Endodermal cell (in vitro differentiated cells): ENCODE measurements around the gene USP9X. TPM values are rescaled to one million over a fixed set of nuclear protein-coding genes. Genes with fewer than 3 reads are reported as not detected.

Experiments used
- DNase-seq: peaks from one replicate; pipeline ENCODE4 v3.0.0-alpha.2; 2017
- H3K27ac ChIP-seq: 2 replicates; pipeline ENCODE4 v1.5.1; 2013; ENCODE audit warnings: mild to moderate bottlenecking, low read depth, low read length, moderate library complexity
- H3K27me3 ChIP-seq: 2 replicates; pipeline ENCODE4 v1.6.1; 2013; ENCODE audit warnings: mild to moderate bottlenecking, low read length, moderate library complexity; ENCODE audit not compliant: insufficient read depth, control insufficient read depth, poor library complexity, severe bottlenecking
- H3K36me3 ChIP-seq: 2 replicates; pipeline ENCODE4 v1.7.0; 2013; ENCODE audit warnings: mild to moderate bottlenecking, low read length, moderate library complexity; ENCODE audit not compliant: control insufficient read depth, insufficient read depth
- H3K4me1 ChIP-seq: one replicate; pipeline ENCODE4 v1.7.0; 2013; ENCODE audit warnings: low read length; ENCODE audit not compliant: control insufficient read depth, insufficient read depth
- H3K4me3 ChIP-seq: 2 replicates; pipeline ENCODE4 v1.5.1; 2013; ENCODE audit warnings: mild to moderate bottlenecking, low read length, moderate library complexity
- H3K9ac ChIP-seq: 2 replicates; pipeline ENCODE4 v1.6.1; 2013; ENCODE audit warnings: mild to moderate bottlenecking, low read length, moderate library complexity; ENCODE audit not compliant: poor library complexity, severe bottlenecking; ENCODE audit errors: extremely low read depth
- H3K9me3 ChIP-seq: 2 replicates; pipeline ENCODE4 v1.6.1; 2013; ENCODE audit warnings: mild to moderate bottlenecking, low read length, moderate library complexity; ENCODE audit not compliant: control insufficient read depth
- H3K27ac Mint-ChIP-seq: 2 replicates; pipeline ENCODE4 v1.8.0; 2020; ENCODE audit warnings: mixed read lengths
- H3K27me3 Mint-ChIP-seq: 2 replicates; pipeline ENCODE4 v1.8.0; 2021; ENCODE audit warnings: mild to moderate bottlenecking, mixed read lengths; ENCODE audit not compliant: insufficient read depth
- H3K36me3 Mint-ChIP-seq: 2 replicates; pipeline ENCODE4 v1.8.0; 2020; ENCODE audit warnings: low read depth, mixed read lengths
- H3K4me1 Mint-ChIP-seq: 2 replicates; pipeline ENCODE4 v1.8.0; 2020; ENCODE audit warnings: mixed read lengths
- H3K4me3 Mint-ChIP-seq: 2 replicates; pipeline ENCODE4 v1.8.0; 2020; ENCODE audit warnings: mild to moderate bottlenecking, moderate library complexity, mixed read lengths
- H3K9me3 Mint-ChIP-seq: 2 replicates; pipeline ENCODE4 v1.8.0; 2020; ENCODE audit warnings: mild to moderate bottlenecking, mixed read lengths
- WGBS, 2 experiments: methylation state at CpG; one replicate each; pipeline versions ENCODE4 v1.1.5 to v1.1.7; 2013; ENCODE audit warnings: missing lambda C conversion rate in 2 of 2, mixed read lengths in 1 of 2; ENCODE audit not compliant: insufficient coverage in 1 of 2, insufficient read length in 1 of 2; 5-methylcytosine and 5-hydroxymethylcytosine counted together
- total RNA-seq, 2 donors: library from RNA; stranded (reverse); fragmentation: NEBNext Ultra II Directional in 1 of 2; extraction: Animal tissue kit (Norgen Biotek cat#: 25700) in 1 of 2; gene quantifications; 2 replicates in 1 of 2; 3 replicates in 1 of 2; pipeline ENCODE4 v1.2.1, GENCODE V29; 2021
- TF ChIP-seq, protein P1 (sequence below): fragments of 200-600 bp; sonication (generic); conservative IDR thresholded peaks from 2 replicates; pipeline ENCODE4 v1.5.0; 2021; ENCODE audit warnings: antibody characterized with exemption, mild to moderate bottlenecking

USP9X gene
- total RNA-seq, 2 donors from 2014 or later: 88.1 to 128 TPM

DNA sequence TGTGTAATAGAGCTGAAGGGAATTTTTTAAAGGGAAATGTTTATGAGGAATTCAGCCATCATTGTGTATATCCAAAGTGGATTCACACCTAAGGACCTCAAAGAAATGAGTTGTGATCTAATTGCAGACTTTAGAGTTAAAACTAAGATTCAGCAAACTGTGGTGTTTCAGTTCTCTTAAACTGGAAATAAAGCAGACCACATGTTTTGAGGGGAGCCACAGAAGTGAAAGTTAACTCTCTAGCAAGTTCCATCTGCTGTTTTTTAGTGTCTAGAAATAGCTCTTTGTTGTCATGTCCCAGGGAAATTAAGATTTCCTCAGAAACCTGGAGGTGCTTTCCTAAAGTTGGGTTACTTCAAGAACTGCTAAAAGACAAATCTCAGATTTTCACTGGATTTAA, 151.4 kb downstream of the USP9X start:
- TF ChIP-seq, protein P1, sequence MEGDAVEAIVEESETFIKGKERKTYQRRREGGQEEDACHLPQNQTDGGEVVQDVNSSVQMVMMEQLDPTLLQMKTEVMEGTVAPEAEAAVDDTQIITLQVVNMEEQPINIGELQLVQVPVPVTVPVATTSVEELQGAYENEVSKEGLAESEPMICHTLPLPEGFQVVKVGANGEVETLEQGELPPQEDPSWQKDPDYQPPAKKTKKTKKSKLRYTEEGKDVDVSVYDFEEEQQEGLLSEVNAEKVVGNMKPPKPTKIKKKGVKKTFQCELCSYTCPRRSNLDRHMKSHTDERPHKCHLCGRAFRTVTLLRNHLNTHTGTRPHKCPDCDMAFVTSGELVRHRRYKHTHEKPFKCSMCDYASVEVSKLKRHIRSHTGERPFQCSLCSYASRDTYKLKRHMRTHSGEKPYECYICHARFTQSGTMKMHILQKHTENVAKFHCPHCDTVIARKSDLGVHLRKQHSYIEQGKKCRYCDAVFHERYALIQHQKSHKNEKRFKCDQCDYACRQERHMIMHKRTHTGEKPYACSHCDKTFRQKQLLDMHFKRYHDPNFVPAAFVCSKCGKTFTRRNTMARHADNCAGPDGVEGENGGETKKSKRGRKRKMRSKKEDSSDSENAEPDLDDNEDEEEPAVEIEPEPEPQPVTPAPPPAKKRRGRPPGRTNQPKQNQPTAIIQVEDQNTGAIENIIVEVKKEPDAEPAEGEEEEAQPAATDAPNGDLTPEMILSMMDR: no peak
- no peaks in the 10 kb centered on the region for H3K9me3 ChIP-seq
- Mint-ChIP-seq H3K9me3 (peaks cover 10% of the 10 kb centered on the region), H3K27ac (no peak overlapping the region), H3K4me3 (no peak overlapping the region), H3K36me3 (peaks cover 26% of the 10 kb centered on the region), H3K4me1 (peaks cover 3% of the 10 kb centered on the region), H3K27me3 (no peaks in the 10 kb centered on the region)
- no peak overlapping the region for H3K27ac ChIP-seq
- H3K36me3 ChIP-seq: peaks cover 21% of the 10 kb centered on the region
- H3K4me3 ChIP-seq: no peak overlapping the region
- no peak overlapping the region for H3K9ac ChIP-seq
- no peaks in the 10 kb centered on the region for H3K27me3 ChIP-seq
- H3K4me1 ChIP-seq: no peaks in the 10 kb centered on the region
- no peak for DNase-seq

GRCh38 chrX:41240509-41240908, 155.3 kb downstream of the USP9X start:
- H3K4me1 ChIP-seq: no peaks in the 10 kb centered on the region
- no peak overlapping the region for H3K4me3 Mint-ChIP-seq
- H3K4me3 ChIP-seq: no peak overlapping the region
- H3K36me3 Mint-ChIP-seq: no peaks in the 10 kb centered on the region
- H3K27ac ChIP-seq: no peak overlapping the region
- H3K9ac ChIP-seq: no peak overlapping the region
- H3K4me1 Mint-ChIP-seq: no peaks in the 10 kb centered on the region
- TF ChIP-seq, protein P1: no peak
- no peaks in the 10 kb centered on the region for H3K36me3 ChIP-seq
- H3K9me3 Mint-ChIP-seq: peaks cover 18% of the 10 kb centered on the region
- DNase-seq: no peak
- H3K27me3 Mint-ChIP-seq: no peaks in the 10 kb centered on the region
- H3K27me3 ChIP-seq: no peaks in the 10 kb centered on the region
- H3K27ac Mint-ChIP-seq: no peak overlapping the region
- whole genome bisulfite sequencing, 2 experiments: 88% methylated on average over 2 of the region's 3 CpGs; no CpG with 5 or more reads in 1 of the 2 experiments
- H3K9me3 ChIP-seq: no peaks in the 10 kb centered on the region

DNA sequence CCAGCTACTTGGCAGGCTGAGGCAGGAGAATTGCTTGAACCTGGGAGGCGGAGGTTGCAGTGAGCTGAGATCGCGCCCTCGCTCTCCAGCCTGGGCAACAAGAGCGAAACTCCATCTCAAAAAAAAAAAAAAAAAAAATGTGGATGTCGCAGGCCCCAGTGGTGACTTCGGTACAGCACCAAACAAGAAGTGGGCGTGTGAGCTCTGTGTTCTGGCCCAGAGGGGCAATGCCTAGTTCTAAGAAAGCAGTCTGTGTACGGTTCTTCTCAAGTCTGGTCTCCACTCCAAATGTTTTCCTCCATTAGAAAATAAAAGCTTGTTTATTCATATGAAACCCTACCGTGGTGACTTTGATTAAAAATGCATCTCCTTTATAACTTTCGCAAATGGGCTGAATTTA, 156.7 kb downstream of the USP9X start:
- Histone ChIP-seq H3K36me3 (no peaks in the 10 kb centered on the region), H3K9me3 (no peaks in the 10 kb centered on the region), H3K4me3 (no peak overlapping the region), H3K27ac (no peak overlapping the region), H3K4me1 (no peaks in the 10 kb centered on the region), H3K27me3 (no peaks in the 10 kb centered on the region), H3K9ac (no peak overlapping the region)
- H3K36me3 Mint-ChIP-seq: no peaks in the 10 kb centered on the region
- DNase-seq: no peak
- H3K4me3 Mint-ChIP-seq: no peak overlapping the region
- no peaks in the 10 kb centered on the region for H3K4me1 Mint-ChIP-seq
- H3K27me3 Mint-ChIP-seq: no peaks in the 10 kb centered on the region
- no peak overlapping the region for H3K27ac Mint-ChIP-seq
- 90 to 93% methylated on average over 4 to 11 of the region's 11 CpGs for WGBS, 2 experiments
- TF ChIP-seq, protein P1: no peak
- H3K9me3 Mint-ChIP-seq: peaks cover 20% of the 10 kb centered on the region
